Mesendoderm (in vitro differentiated cells): Measurements from ENCODE around the gene SLC35A5.

Experiments used
- DNase-seq: peaks from one replicate; pipeline ENCODE4 v3.0.0; 2013
- H2AK5ac ChIP-seq: 2 replicates; pipeline ENCODE4 v1.6.1; 2013; ENCODE audit warnings: low read length, inconsistent platforms
- H2BK120ac ChIP-seq: 2 replicates; pipeline ENCODE4 v1.6.1; 2013; ENCODE audit warnings: low read depth, mild to moderate bottlenecking, low read length, moderate library complexity, mixed read lengths
- H2BK15ac ChIP-seq: replicated peaks from 2 replicates; pipeline ENCODE4 v1.6.1; 2013; ENCODE audit warnings: low read depth, mild to moderate bottlenecking, moderate library complexity
- H2BK5ac ChIP-seq: 2 replicates; pipeline ENCODE4 v1.6.1; 2013; ENCODE audit warnings: low read length, inconsistent platforms
- H3K18ac ChIP-seq: 2 replicates; pipeline ENCODE4 v1.6.1; 2013; ENCODE audit warnings: mild to moderate bottlenecking, low read length, mixed read lengths
- H3K23ac ChIP-seq: one replicate; pipeline ENCODE4 v1.6.1; 2013; ENCODE audit warnings: low read length
- H3K27ac ChIP-seq: 2 replicates; pipeline ENCODE4 v1.5.1; 2013; ENCODE audit warnings: low read depth, mild to moderate bottlenecking, inconsistent platforms, low read length, moderate library complexity
- H3K27me3 ChIP-seq: 2 replicates; pipeline ENCODE4 v1.6.1; 2013; ENCODE audit warnings: low read length, control low read depth, mild to moderate bottlenecking, inconsistent platforms; ENCODE audit not compliant: insufficient read depth, poor library complexity
- H3K36me3 ChIP-seq: 2 replicates; pipeline ENCODE4 v1.6.1; 2013; ENCODE audit warnings: low read length, inconsistent platforms; ENCODE audit not compliant: control insufficient read depth, insufficient read depth
- H3K4ac ChIP-seq: one replicate; pipeline ENCODE4 v1.6.1; 2013; ENCODE audit warnings: low read depth, mild to moderate bottlenecking, low read length, moderate library complexity
- H3K4me1 ChIP-seq: 2 replicates; pipeline ENCODE4 v1.6.1; 2013; ENCODE audit warnings: low read depth, low read length, inconsistent platforms; ENCODE audit not compliant: control insufficient read depth
- H3K4me2 ChIP-seq: 2 replicates; pipeline ENCODE4 v1.6.1; 2013; ENCODE audit warnings: low read length
- H3K4me3 ChIP-seq: 2 replicates; pipeline ENCODE4 v1.5.1; 2013; ENCODE audit warnings: mild to moderate bottlenecking, low read length
- H3K56ac ChIP-seq: one replicate; pipeline ENCODE4 v1.6.1; 2013; ENCODE audit warnings: low read length
- H3K79me1 ChIP-seq: 2 replicates; pipeline ENCODE4 v1.6.1; 2013; ENCODE audit warnings: low read length, inconsistent platforms
- H3K79me2 ChIP-seq: 2 replicates; pipeline ENCODE4 v1.6.1; 2013; ENCODE audit warnings: mild to moderate bottlenecking, low read length; ENCODE audit not compliant: control insufficient read depth, insufficient read depth
- H3K9ac ChIP-seq: 2 replicates; pipeline ENCODE4 v1.6.1; 2013; ENCODE audit warnings: low read length, inconsistent platforms
- H4K5ac ChIP-seq: one replicate; pipeline ENCODE4 v1.6.1; 2013; ENCODE audit warnings: low read length
- H4K8ac ChIP-seq: one replicate; pipeline ENCODE4 v1.6.1; 2013; ENCODE audit warnings: low read depth, mild to moderate bottlenecking, control low read depth, low read length, moderate library complexity
- WGBS: extraction: QIAGEN DNeasy Blood & Tissue Kit; methylation state at CpG from one replicate; pipeline ENCODE4 v1.1.7; 2013; ENCODE audit warnings: low lambda C conversion rate, missing lambda C conversion rate; ENCODE audit not compliant: insufficient coverage; ENCODE audit errors: extremely low coverage; 5-methylcytosine and 5-hydroxymethylcytosine counted together

Gene SLC35A5

GRCh38 chr3:112579232-112579631 is 17.4 kb downstream of the SLC35A5 start:
- no peaks in the 10 kb centered on the region for H3K27me3 ChIP-seq
- no peak overlapping the region for H4K5ac ChIP-seq
- no peaks in the 10 kb centered on the region for H3K79me1 ChIP-seq
- H3K9ac ChIP-seq, result no peak overlapping the region
- no peaks in the 10 kb centered on the region for H3K79me2 ChIP-seq
- DNase-seq, result no peak
- no peak overlapping the region for H3K18ac ChIP-seq
- no peak overlapping the region for H3K4me3 ChIP-seq
- no peak overlapping the region for H2BK120ac ChIP-seq
- H3K56ac ChIP-seq, result no peak overlapping the region
- no peak overlapping the region for H3K23ac ChIP-seq
- no peak overlapping the region for H2AK5ac ChIP-seq
- no peak overlapping the region for H4K8ac ChIP-seq
- no peak overlapping the region for H2BK5ac ChIP-seq
- H3K4me2 ChIP-seq, result no peak overlapping the region
- WGBS, result no CpG with 5 or more reads among the region's 3 CpGs
- H3K27ac ChIP-seq, result no peak overlapping the region
- no peaks in the 10 kb centered on the region for H3K4me1 ChIP-seq
- H3K36me3 ChIP-seq, result no peaks in the 10 kb centered on the region
- H3K4ac ChIP-seq, result no peak overlapping the region
- H2BK15ac ChIP-seq, result no peak overlapping the region

- WGBS, result no CpG with 5 or more reads among the region's 3 CpGs
- H2BK15ac ChIP-seq, result no peak overlapping the region
- no peak overlapping the region for H3K4me2 ChIP-seq
- H2BK120ac ChIP-seq, result no peak overlapping the region
- no peak overlapping the region for H3K23ac ChIP-seq
- H2AK5ac ChIP-seq, result no peak overlapping the region
- no peaks in the 10 kb centered on the region for H3K4me1 ChIP-seq
- no peak overlapping the region for H3K9ac ChIP-seq
- H3K79me1 ChIP-seq, result no peaks in the 10 kb centered on the region
- H3K27ac ChIP-seq, result no peak overlapping the region
- H3K56ac ChIP-seq, result no peak overlapping the region
- no peaks in the 10 kb centered on the region for H3K27me3 ChIP-seq
- no peak overlapping the region for H4K8ac ChIP-seq
- no peak overlapping the region for H3K4me3 ChIP-seq
- H3K36me3 ChIP-seq, result no peaks in the 10 kb centered on the region
- H4K5ac ChIP-seq, result no peak overlapping the region
- H3K4ac ChIP-seq, result no peak overlapping the region
- H3K79me2 ChIP-seq, result no peaks in the 10 kb centered on the region
- DNase-seq, result no peak
- H3K18ac ChIP-seq, result no peak overlapping the region
- no peak overlapping the region for H2BK5ac ChIP-seq
Measured at GRCh38 chr3:112579697-112580096, 17.9 kb downstream of the SLC35A5 start.

- no peak overlapping the region for H3K4me3 ChIP-seq
- H3K4ac ChIP-seq, result no peak overlapping the region
- no peak overlapping the region for H4K8ac ChIP-seq
- no peaks in the 10 kb centered on the region for H3K79me2 ChIP-seq
- no peak overlapping the region for H2BK5ac ChIP-seq
- no peak overlapping the region for H2AK5ac ChIP-seq
- no peaks in the 10 kb centered on the region for H3K27me3 ChIP-seq
- peak; percentile 54 for DNase-seq
- no peak overlapping the region for H2BK120ac ChIP-seq
- no peak overlapping the region for H3K18ac ChIP-seq
- H3K4me2 ChIP-seq, result no peak overlapping the region
- no peaks in the 10 kb centered on the region for H3K4me1 ChIP-seq
- H3K23ac ChIP-seq, result no peak overlapping the region
- no peak overlapping the region for H3K9ac ChIP-seq
- no peak overlapping the region for H3K56ac ChIP-seq
- no peaks in the 10 kb centered on the region for H3K79me1 ChIP-seq
- H4K5ac ChIP-seq, result no peak overlapping the region
- no peaks in the 10 kb centered on the region for H3K36me3 ChIP-seq
- no peak overlapping the region for H2BK15ac ChIP-seq
- WGBS, result no CpG with 5 or more reads among the region's 2 CpGs
- H3K27ac ChIP-seq, result no peak overlapping the region
Measured at GRCh38 chr3:112582244-112582874, 20.5 kb downstream of the SLC35A5 start.

- no peaks in the 10 kb centered on the region for H3K79me2 ChIP-seq
- H3K4me3 ChIP-seq, result no peak overlapping the region
- H3K79me1 ChIP-seq, result no peaks in the 10 kb centered on the region
- no peak overlapping the region for H4K5ac ChIP-seq
- H3K4me1 ChIP-seq, result no peaks in the 10 kb centered on the region
- no peak overlapping the region for H2AK5ac ChIP-seq
- no peak overlapping the region for H4K8ac ChIP-seq
- H3K27me3 ChIP-seq, result no peaks in the 10 kb centered on the region
- no peaks in the 10 kb centered on the region for H3K36me3 ChIP-seq
- H3K27ac ChIP-seq, result no peak overlapping the region
- no peak overlapping the region for H3K56ac ChIP-seq
- no CpG with 5 or more reads among the region's 3 CpGs for WGBS
- no peak overlapping the region for H3K4me2 ChIP-seq
- no peak overlapping the region for H3K4ac ChIP-seq
- H3K9ac ChIP-seq, result no peak overlapping the region
- H2BK5ac ChIP-seq, result no peak overlapping the region
- no peak for DNase-seq
- no peak overlapping the region for H2BK15ac ChIP-seq
- H3K18ac ChIP-seq, result no peak overlapping the region
- H3K23ac ChIP-seq, result no peak overlapping the region
- no peak overlapping the region for H2BK120ac ChIP-seq
Measured at GRCh38 chr3:112583105-112583504, 21.3 kb downstream of the SLC35A5 start.

GRCh38 chr3:112585782-112586181 is 23.9 kb downstream of the SLC35A5 start:
- no peaks in the 10 kb centered on the region for H3K4me1 ChIP-seq
- no peak overlapping the region for H3K18ac ChIP-seq
- no peak overlapping the region for H2AK5ac ChIP-seq
- H3K23ac ChIP-seq, result no peak overlapping the region
- DNase-seq, result no peak
- no peak overlapping the region for H4K5ac ChIP-seq
- H3K79me1 ChIP-seq, result no peaks in the 10 kb centered on the region
- no peaks in the 10 kb centered on the region for H3K36me3 ChIP-seq
- H2BK120ac ChIP-seq, result no peak overlapping the region
- no peak overlapping the region for H3K27ac ChIP-seq
- no peaks in the 10 kb centered on the region for H3K79me2 ChIP-seq
- H3K56ac ChIP-seq, result no peak overlapping the region
- no peak overlapping the region for H2BK15ac ChIP-seq
- no peak overlapping the region for H2BK5ac ChIP-seq
- no peak overlapping the region for H3K9ac ChIP-seq
- H3K27me3 ChIP-seq, result no peaks in the 10 kb centered on the region
- no peak overlapping the region for H4K8ac ChIP-seq
- no peak overlapping the region for H3K4me2 ChIP-seq
- H3K4me3 ChIP-seq, result no peak overlapping the region
- H3K4ac ChIP-seq, result no peak overlapping the region

- no peak overlapping the region for H3K4me3 ChIP-seq
- no peak overlapping the region for H3K23ac ChIP-seq
- no peaks in the 10 kb centered on the region for H3K79me2 ChIP-seq
- no peak overlapping the region for H3K9ac ChIP-seq
- H2BK15ac ChIP-seq, result no peak overlapping the region
- H4K5ac ChIP-seq, result no peak overlapping the region
- no peaks in the 10 kb centered on the region for H3K27me3 ChIP-seq
- no peak overlapping the region for H2BK5ac ChIP-seq
- H3K56ac ChIP-seq, result no peak overlapping the region
- no peak for DNase-seq
- H3K4ac ChIP-seq, result no peak overlapping the region
- H3K18ac ChIP-seq, result no peak overlapping the region
- no peak overlapping the region for H3K4me2 ChIP-seq
- WGBS, result no CpG with 5 or more reads among the region's 1 CpG
- H2BK120ac ChIP-seq, result no peak overlapping the region
- H3K4me1 ChIP-seq, result no peaks in the 10 kb centered on the region
- H3K27ac ChIP-seq, result no peak overlapping the region
- no peaks in the 10 kb centered on the region for H3K36me3 ChIP-seq
- H2AK5ac ChIP-seq, result no peak overlapping the region
- no peak overlapping the region for H4K8ac ChIP-seq
- H3K79me1 ChIP-seq, result no peaks in the 10 kb centered on the region
Measured at GRCh38 chr3:112587336-112587735, 25.5 kb downstream of the SLC35A5 start.
